Body of pancreas (tissue), 4 donors: Measurements from ENCODE around the gene SPATA16. TPM values are rescaled to one million over a fixed set of nuclear protein-coding genes. Genes with fewer than 3 reads are reported as not detected.

Experiments
- ATAC-seq: fragments of 150-250 bp; one replicate; pipeline ENCODE4 v1.9.1; 2016
- DNase-seq, 4 donors: peaks; one replicate each; pipeline ENCODE4 v3.0.0-alpha.2; 2019
- H3K27ac ChIP-seq, 4 donors: fragments of 200-600 bp; sonication (generic); 1 replicate in 3 of 4; 2 replicates in 1 of 4; pipeline versions ENCODE4 v1.5.1 to v1.6.1; 2016 to 2019; ENCODE audit warnings: mild to moderate bottlenecking in 1 of 4, mixed read lengths in 1 of 4, moderate library complexity in 1 of 4
- H3K27me3 ChIP-seq, 2 donors: fragments of 200-600 bp; sonication (generic); one replicate each; pipeline ENCODE4 v1.6.0; 2016; ENCODE audit warnings: mild to moderate bottlenecking in 1 of 2
- H3K36me3 ChIP-seq, 2 donors: fragments of 200-600 bp; sonication (generic); replicated peaks in 1 of 2; 2 replicates each; pipeline ENCODE4 v1.5.1; 2016; ENCODE audit warnings: low read depth in 2 of 2; ENCODE audit not compliant: insufficient read depth in 1 of 2
- H3K4me1 ChIP-seq: fragments of 200-600 bp; sonication (generic); one replicate; pipeline ENCODE4 v1.6.0; 2016
- H3K4me3 ChIP-seq, 2 donors: fragments of 200-600 bp; sonication (generic); 1 replicate in 1 of 2; 2 replicates in 1 of 2; pipeline ENCODE4 v1.5.1; 2016 to 2019
- H3K9me3 ChIP-seq, 3 donors: fragments of 200-600 bp; sonication (generic); 1 replicate in 2 of 3; 2 replicates in 1 of 3; pipeline ENCODE4 v1.5.1; 2016
- CTCF ChIP-seq, 7 experiments: fragments of 450-650 bp in 4 of 7; fragments of 200-600 bp in 3 of 7; sonication (generic) in 3 of 7; IDR thresholded peaks; one replicate each; pipeline ENCODE4 v1.5.1; 2016 to 2019; ENCODE audit warnings: antibody characterized with exemption in 7 of 7
- POLR2A ChIP-seq, 3 donors: fragments of 450-650 bp; IDR thresholded peaks; one replicate each; pipeline ENCODE4 v1.6.1; 2016; ENCODE audit warnings: antibody characterized with exemption in 3 of 3, mild to moderate bottlenecking in 2 of 3
- WGBS, 2 donors: methylation state at CpG; one replicate each; pipeline ENCODE4 v1.1.5; 2017; 5-methylcytosine and 5-hydroxymethylcytosine counted together
- intact Hi-C: fragments of 100-400 bp; cut with DNase I; formaldehyde crosslinking; loops from one replicate; pipeline ENCODE4 v1.15.1; 2023
- total RNA-seq, 2 donors: library from RNA; depleted of rRNA; stranded (reverse); fragments of >200 nt; gene quantifications; one replicate each; pipeline ENCODE4 v1.1.0, GENCODE V29; 2016

SPATA16 gene
- total RNA-seq, 2 donors from 2014 or later = not detected

- DNase-seq = no peak
- Histone ChIP-seq H3K4me1 (no peaks in the 10 kb centered on the region), H3K4me3 (no peak overlapping the region), H3K27me3 (no peaks in the 10 kb centered on the region), H3K9me3 (no peaks in the 10 kb centered on the region), H3K36me3 (no peaks in the 10 kb centered on the region), H3K27ac (no peak overlapping the region)
- intact Hi-C loops = no loop called here
- ATAC-seq = no peak
- WGBS, 2 donors = 66 to 74% methylated on average over 3 of the region's 3 CpGs
- TF ChIP-seq CTCF (IDR thresholded peaks at IDR 0.05) (no peak), POLR2A (IDR thresholded peaks at IDR 0.05) (no peak)
Observed at GRCh38 chr3:173038484-173038871, 102.6 kb downstream of the SPATA16 start.

GRCh38 chr3:173037840-173038483 lies 103.1 kb downstream of the SPATA16 start:
- intact Hi-C loops = no loop called here
- Histone ChIP-seq H3K9me3 (no peaks in the 10 kb centered on the region), H3K27ac (no peak overlapping the region), H3K27me3 (no peaks in the 10 kb centered on the region), H3K36me3 (no peaks in the 10 kb centered on the region), H3K4me3 (no peak overlapping the region), H3K4me1 (no peaks in the 10 kb centered on the region)
- no peak for TF ChIP-seq CTCF (IDR thresholded peaks at IDR 0.05)
- TF ChIP-seq POLR2A (IDR thresholded peaks at IDR 0.05) = no peak
- ATAC-seq (no peak), DNase-seq (no peak)
- WGBS, 2 donors = 55 to 65% methylated on average over 2 of the region's 2 CpGs

- H3K4me1 ChIP-seq = no peaks in the 10 kb centered on the region
- ATAC-seq (no peak), DNase-seq (no peak)
- intact Hi-C loops = no loop called here
- H3K9me3 ChIP-seq = no peaks in the 10 kb centered on the region
- TF ChIP-seq POLR2A (IDR thresholded peaks at IDR 0.05) (no peak), CTCF (IDR thresholded peaks at IDR 0.05) (no peak)
- no peaks in the 10 kb centered on the region for H3K36me3 ChIP-seq
- H3K4me3 ChIP-seq = no peak overlapping the region
- H3K27me3 ChIP-seq = no peaks in the 10 kb centered on the region
- no peak overlapping the region for H3K27ac ChIP-seq
Observed at GRCh38 chr3:173030273-173030672, 110.8 kb downstream of the SPATA16 start.

- no peaks in the 10 kb centered on the region for H3K9me3 ChIP-seq
- no peak for ATAC-seq
Observed at GRCh38 chr3:173028351-173028750, 112.7 kb downstream of the SPATA16 start.

More at GRCh38 chr3:173028351-173028750, 112.7 kb downstream of the SPATA16 start:
- Histone ChIP-seq H3K4me1 (no peaks in the 10 kb centered on the region), H3K27ac (no peak overlapping the region), H3K4me3 (no peak overlapping the region), H3K27me3 (no peaks in the 10 kb centered on the region), H3K36me3 (no peaks in the 10 kb centered on the region)
- no peak for DNase-seq
- 86 to 88% methylated on average over 3 of the region's 3 CpGs for WGBS, 2 donors
- intact Hi-C loops = no loop called here
- TF ChIP-seq POLR2A (IDR thresholded peaks at IDR 0.05) (no peak), CTCF (IDR thresholded peaks at IDR 0.05) (no peak)
